SKM-1 treated with dmso at 0.1 percent for 144 hours (cell line): ENCODE results near the gene RAD51AP1.
"Not testable (repeated sequence)": the region's sequence is repeated elsewhere in the genome, so short reads cannot be mapped to it uniquely, and the experiment has no call there.

Experiments used
- DNase-seq: peaks from one replicate; lab custom pipeline; 2025; ENCODE audit not compliant: unreplicated experiment; lab: John Stamatoyannopoulos, UW

Gene RAD51AP1, protein sequence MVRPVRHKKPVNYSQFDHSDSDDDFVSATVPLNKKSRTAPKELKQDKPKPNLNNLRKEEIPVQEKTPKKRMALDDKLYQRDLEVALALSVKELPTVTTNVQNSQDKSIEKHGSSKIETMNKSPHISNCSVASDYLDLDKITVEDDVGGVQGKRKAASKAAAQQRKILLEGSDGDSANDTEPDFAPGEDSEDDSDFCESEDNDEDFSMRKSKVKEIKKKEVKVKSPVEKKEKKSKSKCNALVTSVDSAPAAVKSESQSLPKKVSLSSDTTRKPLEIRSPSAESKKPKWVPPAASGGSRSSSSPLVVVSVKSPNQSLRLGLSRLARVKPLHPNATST

GRCh38 chr12:4538207-4539160 is at the start of gene RAD51AP1:
RAD51AP1 (plus strand) TSS chr12:4538890; CDS start chr12:4538940, 50 bp downstream.
- peak; percentile 72 for DNase-seq

DNA sequence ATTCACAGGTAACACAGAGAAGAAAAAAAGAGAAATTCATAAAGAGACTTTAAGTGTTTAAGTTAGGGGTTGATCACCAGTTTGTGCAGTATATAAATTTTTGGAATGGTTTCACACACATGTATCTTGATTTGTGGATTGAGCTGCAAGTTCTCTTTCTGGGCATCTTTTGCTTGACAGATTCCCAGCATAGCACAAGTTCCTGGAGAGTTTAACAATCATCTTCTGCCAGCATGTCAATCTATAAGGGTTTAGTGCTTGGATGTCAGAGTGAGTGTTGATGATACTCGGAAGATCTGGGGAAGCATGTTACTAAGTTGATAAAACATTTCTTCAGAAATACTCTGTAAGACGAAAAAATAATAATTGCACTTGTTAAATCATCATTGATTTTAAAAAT is 49.1 kb upstream of the RAD51AP1 start:
- no peak for DNase-seq

DNA sequence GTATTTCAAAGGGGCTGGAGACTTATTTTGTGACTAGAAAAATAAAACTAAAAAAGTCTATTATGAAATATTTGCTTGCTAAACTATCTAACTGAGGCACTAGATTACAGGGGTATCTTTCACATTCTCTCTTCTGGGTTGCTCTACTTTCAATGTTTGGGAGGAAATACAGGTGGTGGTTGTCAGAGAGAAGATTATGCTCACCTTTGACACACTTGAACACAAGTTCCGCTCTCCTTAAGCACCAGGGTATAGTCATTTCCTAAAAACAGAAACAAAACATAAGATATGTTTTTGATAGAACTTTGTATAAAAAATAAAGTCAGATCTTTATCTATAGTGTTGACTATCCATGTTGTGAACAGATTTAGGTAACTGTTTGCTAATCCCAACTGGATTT is 47.7 kb upstream of the RAD51AP1 start:
- DNase-seq, result no peak

DNA sequence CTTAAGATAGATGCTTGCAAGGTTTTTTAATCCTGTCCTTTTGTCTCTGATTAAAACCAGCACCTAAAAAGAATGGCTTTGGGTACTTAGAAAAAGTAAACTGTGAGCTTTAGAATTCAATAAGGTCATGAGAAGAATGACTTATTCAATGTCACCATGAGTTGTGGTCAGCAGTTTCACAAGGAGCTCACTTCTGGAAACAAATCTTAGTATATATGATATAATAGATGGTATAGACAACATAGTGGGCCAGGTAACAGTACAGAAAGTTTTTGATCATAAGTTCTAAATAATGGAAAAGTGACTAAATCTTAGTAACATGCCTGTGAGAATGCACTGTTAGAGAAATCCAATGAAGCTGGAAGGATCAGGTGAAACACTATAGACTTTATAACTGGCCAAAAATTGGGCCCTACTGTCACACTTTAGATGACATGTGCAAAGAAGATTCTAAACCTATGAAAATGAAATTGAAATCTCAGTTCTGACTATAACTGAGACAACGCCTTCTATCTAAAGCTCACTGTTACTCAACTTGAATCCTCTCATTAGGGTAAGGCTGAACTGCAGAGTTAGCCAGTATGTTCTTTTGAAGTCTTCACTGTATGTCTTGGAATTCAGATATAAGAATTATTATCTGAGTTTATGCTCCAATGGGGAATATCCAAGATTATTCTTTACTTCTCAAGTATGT is 42.4 kb upstream of the RAD51AP1 start:
- no peak for DNase-seq

GRCh38 chr12:4499186-4499585 is 39.5 kb upstream of the RAD51AP1 start:
- DNase-seq, result no peak

- no peak for DNase-seq
These were observed 33.2 kb upstream of the RAD51AP1 start for GRCh38 chr12:4505376-4505986.

- no peak for DNase-seq
These were observed 32.3 kb upstream of the RAD51AP1 start for GRCh38 chr12:4506430-4506829.

DNA sequence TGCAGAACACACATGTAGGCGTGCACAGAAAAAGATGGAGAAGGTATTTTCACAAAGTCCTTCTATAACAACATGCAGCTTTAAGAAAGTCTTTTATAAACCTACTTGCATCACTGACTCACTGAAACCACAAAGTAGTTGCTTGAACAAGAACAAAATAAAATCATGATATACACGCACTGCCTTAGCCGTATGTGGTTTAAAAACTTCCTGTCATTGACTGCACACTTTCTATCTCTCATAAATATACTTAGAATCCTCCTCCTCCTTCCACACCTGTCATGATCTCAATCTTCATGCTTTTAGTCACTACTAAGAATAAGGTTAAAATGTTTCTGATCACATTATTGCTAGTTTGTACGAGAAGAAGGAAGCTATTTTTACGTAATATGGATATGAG is 31.8 kb upstream of the RAD51AP1 start:
- DNase-seq, result no peak

GRCh38 chr12:4508503-4508902 is 30.2 kb upstream of the RAD51AP1 start:
- not testable (repeated sequence) for DNase-seq

- DNase-seq, result not testable (repeated sequence)
These were observed 29.4 kb upstream of the RAD51AP1 start for GRCh38 chr12:4509269-4509668.

DNA sequence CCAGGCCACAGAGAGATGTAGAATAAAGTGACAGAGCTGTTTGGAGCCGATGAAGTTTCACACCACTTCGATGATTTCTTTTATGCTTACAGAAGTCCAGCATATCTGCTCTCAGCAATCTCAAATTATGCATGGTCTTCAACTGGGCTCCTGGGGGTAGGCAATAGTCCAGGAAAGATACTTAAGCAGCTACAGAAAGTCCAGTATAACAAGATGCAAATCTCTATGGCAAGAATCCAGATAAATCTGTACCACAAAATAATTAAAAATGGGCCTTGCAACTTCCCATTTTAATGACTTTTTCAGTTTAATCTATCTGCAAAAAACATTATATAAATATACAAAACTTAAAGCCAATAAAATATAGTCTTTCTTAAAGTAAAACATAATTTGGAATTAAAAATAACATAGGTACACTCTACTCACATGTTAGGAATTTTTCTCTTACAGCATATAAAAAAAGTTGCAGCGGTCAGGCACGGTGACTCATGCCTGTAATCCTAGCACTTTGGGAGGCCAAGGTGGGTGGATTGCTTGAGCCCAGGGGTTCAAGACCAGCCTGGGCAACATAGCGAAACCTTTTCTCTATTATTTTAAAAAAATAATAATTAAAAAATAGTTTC is 20.5 kb upstream of the RAD51AP1 start:
- DNase-seq, result no peak

- not testable (repeated sequence) for DNase-seq
These were observed 15.2 kb upstream of the RAD51AP1 start for GRCh38 chr12:4523443-4523842.

- DNase-seq, result peak; percentile 2
These were observed 11.7 kb upstream of the RAD51AP1 start for GRCh38 chr12:4526923-4527546.

GRCh38 chr12:4530160-4530559 is 8.5 kb upstream of the RAD51AP1 start:
- no peak for DNase-seq

DNA sequence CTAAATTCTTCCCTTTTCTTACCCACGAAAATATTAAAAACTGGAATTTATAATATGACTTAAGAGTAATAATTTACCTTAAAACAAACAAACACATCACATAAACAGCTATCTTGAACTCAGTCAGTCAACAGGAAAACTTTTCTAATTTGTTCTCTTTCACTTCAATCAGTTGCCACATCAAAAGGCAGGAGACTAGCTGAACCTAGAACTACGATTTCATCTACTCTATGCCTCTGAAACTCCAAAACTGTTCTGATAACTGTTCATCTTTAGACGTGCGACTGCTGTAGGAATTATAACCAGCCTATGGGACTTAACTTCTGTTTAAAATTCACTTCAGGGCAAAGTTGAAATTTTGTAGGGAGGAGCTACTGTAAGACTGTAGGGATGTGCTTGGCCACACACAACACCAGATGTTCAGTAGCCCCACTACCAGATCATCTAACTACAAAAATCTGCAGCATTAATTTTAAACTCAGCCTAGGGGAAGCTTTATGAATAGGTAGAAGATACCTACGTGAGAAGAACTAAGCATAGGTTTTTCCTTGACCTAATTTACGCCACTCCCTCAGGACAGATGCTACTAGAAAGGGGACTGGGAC is 7.6 kb upstream of the RAD51AP1 start:
- DNase-seq, result no peak

GRCh38 chr12:4535092-4535491 is 3.6 kb upstream of the RAD51AP1 start:
- DNase-seq, result no peak

- DNase-seq, result no peak
These were observed 2.8 kb upstream of the RAD51AP1 start for GRCh38 chr12:4535871-4536270.

DNA sequence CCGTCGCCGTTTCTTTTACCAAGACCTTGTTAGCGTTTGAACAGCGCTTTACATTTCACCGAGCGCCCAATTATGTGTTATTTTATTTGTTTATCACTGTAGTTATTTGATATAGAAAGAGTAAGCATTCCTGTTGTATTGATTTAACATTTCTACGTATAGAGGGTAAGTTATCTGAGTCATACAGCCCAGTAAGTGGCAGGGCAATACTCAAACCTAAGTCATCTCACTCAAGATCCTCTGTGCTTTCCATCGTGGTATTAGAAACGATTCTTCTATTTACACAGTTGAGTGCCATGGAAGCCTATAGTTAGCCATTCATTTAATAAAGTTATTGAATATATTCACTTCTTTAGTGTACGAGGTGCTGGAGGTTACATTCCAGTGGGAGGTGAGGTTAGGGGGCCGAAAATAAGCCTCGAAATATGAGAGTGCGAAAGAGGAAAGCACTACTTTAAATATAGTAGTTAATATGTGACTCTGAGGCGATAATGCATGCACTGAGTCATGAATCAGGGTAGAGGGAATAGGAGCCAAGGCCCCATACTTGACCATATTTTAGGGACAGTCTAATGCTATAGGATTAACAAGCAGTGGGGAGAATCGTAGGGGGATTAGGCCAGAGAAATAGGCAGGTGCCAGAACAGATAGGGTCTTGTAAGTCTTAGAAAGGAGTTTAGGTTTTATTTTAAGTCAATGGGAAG is 629 bp downstream of the RAD51AP1 start:
- no peak for DNase-seq

DNA sequence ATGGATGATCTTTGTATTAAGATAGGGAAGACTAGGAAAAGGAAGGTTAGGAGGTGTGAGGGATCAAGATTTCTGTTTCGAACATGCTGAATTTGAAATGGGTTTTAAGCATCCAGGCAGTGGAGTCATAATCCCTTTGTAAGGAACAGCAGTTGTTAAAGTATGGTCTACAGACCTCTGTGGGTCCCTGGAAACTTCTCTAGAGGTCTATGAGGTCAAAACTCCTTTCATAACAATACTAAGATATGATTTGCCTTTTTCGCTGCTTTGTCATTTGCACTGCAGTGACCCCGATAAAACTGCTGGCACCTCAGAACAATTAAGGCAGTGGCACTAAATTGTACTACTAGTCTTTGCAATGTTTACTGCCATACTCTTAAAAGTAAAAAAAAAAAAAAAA is 1.5 kb downstream of the RAD51AP1 start:
- no peak for DNase-seq
